Fibroblast of lung (primary cell): ENCODE results near the gene CCDC190.

Experiments used
- EZH2 ChIP-seq: IDR thresholded peaks from 2 replicates; pipeline ENCODE4 v1.5.1; 2012; ENCODE audit warnings: low read length, control low read depth, mild to moderate bottlenecking; ENCODE audit errors: missing control alignments
- TF ChIP-seq, protein P1 (sequence below), 2 donors: IDR thresholded peaks in 1 of 2; conservative IDR thresholded peaks in 1 of 2; 1 replicate in 1 of 2; 2 replicates in 1 of 2; pipeline ENCODE4 v1.5.1; 2011 to 2012; ENCODE audit warnings: low read length in 2 of 2, control low read depth in 1 of 2, inconsistent platforms in 1 of 2, low read depth in 1 of 2, mild to moderate bottlenecking in 1 of 2

DNA sequence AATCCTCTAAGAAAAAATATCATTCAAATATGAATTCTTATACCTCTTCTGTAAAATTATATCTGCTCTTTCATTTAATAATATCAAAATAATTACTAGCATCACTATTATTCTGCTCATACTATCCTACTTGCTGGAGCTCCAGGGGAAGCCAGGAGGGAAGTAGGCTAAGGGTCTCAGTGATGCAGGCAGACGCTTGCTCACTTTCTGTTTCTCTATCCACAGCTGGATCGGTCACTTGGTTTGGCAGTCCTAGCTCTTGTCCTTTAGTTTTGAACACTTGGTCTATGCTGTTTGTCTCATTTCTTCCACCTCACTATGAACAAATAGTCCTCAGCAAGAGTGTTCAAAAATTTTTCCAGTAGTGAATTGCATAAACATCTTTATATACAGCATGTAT is 11.3 kb downstream of the CCDC190 start:
- TF ChIP-seq, protein P1, sequence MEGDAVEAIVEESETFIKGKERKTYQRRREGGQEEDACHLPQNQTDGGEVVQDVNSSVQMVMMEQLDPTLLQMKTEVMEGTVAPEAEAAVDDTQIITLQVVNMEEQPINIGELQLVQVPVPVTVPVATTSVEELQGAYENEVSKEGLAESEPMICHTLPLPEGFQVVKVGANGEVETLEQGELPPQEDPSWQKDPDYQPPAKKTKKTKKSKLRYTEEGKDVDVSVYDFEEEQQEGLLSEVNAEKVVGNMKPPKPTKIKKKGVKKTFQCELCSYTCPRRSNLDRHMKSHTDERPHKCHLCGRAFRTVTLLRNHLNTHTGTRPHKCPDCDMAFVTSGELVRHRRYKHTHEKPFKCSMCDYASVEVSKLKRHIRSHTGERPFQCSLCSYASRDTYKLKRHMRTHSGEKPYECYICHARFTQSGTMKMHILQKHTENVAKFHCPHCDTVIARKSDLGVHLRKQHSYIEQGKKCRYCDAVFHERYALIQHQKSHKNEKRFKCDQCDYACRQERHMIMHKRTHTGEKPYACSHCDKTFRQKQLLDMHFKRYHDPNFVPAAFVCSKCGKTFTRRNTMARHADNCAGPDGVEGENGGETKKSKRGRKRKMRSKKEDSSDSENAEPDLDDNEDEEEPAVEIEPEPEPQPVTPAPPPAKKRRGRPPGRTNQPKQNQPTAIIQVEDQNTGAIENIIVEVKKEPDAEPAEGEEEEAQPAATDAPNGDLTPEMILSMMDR (conservative IDR thresholded peaks at IDR 0.05 in 1 of 2, IDR thresholded peaks at IDR 0.05 in 1 of 2; ENCODE audit: low read depth in 1 of 2, low read length in 2 of 2): no peak
- TF ChIP-seq EZH2: no peak
